ENCODE measurements around the gene ZFHX3. TPM values are rescaled to one million over a fixed set of nuclear protein-coding genes. Genes with fewer than 3 reads are reported as not detected.

ZFHX3 gene
- total RNA-seq, 4 donors from 2014 or later: 9.1 to 34.0 (median 12.0) TPM

DNA sequence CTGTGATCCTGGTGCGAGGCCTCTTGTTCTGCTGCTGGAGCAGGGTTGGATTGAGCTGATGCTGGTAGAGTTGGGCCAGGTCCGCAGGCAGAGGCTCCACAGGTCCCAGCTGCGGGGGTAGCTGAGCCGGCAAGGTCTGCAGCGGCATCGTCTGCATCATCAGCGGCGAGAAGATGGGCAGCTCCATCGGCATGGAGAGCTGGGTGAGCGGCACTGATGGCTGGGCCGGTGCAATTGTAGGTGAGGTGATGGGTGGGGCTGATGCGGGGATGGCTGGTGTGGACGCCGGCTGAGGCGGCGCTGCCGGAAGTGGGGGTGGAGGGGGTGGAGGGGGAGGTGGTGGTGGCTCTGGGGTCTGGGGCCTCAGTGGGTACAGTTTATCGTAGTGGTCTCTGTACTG, 251.7 kb downstream of the ZFHX3 start:
- no peak for DNase-seq
- intact Hi-C loops (cut with DNase I; ENCODE audit: low total_unique reads): no loop called here
- H3K27me3 ChIP-seq: no peaks in the 10 kb centered on the region
- no peak for TF ChIP-seq POLR2A (IDR thresholded peaks at IDR 0.05)
- TF ChIP-seq, protein P1, sequence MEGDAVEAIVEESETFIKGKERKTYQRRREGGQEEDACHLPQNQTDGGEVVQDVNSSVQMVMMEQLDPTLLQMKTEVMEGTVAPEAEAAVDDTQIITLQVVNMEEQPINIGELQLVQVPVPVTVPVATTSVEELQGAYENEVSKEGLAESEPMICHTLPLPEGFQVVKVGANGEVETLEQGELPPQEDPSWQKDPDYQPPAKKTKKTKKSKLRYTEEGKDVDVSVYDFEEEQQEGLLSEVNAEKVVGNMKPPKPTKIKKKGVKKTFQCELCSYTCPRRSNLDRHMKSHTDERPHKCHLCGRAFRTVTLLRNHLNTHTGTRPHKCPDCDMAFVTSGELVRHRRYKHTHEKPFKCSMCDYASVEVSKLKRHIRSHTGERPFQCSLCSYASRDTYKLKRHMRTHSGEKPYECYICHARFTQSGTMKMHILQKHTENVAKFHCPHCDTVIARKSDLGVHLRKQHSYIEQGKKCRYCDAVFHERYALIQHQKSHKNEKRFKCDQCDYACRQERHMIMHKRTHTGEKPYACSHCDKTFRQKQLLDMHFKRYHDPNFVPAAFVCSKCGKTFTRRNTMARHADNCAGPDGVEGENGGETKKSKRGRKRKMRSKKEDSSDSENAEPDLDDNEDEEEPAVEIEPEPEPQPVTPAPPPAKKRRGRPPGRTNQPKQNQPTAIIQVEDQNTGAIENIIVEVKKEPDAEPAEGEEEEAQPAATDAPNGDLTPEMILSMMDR (IDR thresholded peaks at IDR 0.05): no peak
- no peak overlapping the region for H3K4me3 ChIP-seq
- no peaks in the 10 kb centered on the region for H3K9me3 ChIP-seq
- no peaks in the 10 kb centered on the region for H3K4me1 ChIP-seq
- H3K36me3 ChIP-seq: no peaks in the 10 kb centered on the region
- no peak overlapping the region for H3K27ac ChIP-seq

DNA sequence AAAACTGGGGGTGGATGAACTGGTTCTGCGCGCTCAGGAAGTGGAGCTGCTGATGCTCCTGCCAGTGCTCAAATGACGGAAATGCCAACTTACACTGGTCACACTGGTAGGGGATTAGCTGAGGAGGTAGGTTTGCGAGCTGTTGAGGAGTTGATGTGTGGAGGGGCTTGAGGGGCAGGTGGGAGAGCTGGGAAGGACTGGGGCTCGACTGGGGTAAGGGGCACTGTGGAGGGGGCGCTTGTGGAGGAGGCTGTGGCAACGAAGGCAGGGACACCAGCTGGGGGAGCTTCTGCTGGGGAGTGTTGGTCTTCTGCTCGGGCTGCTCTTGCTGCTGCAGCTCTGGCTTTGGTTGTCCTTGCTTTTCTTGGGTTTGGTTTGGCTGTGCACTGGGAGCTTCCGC, 252.9 kb downstream of the ZFHX3 start:
- Histone ChIP-seq H3K27me3 (no peaks in the 10 kb centered on the region), H3K9me3 (no peaks in the 10 kb centered on the region), H3K4me3 (no peak overlapping the region), H3K4me1 (no peaks in the 10 kb centered on the region), H3K36me3 (no peaks in the 10 kb centered on the region), H3K27ac (no peak overlapping the region)
- intact Hi-C loops (cut with DNase I; ENCODE audit: low total_unique reads): no loop called here
- TF ChIP-seq, protein P1 (IDR thresholded peaks at IDR 0.05): no peak
- TF ChIP-seq POLR2A (IDR thresholded peaks at IDR 0.05): no peak
- DNase-seq: no peak

DNA sequence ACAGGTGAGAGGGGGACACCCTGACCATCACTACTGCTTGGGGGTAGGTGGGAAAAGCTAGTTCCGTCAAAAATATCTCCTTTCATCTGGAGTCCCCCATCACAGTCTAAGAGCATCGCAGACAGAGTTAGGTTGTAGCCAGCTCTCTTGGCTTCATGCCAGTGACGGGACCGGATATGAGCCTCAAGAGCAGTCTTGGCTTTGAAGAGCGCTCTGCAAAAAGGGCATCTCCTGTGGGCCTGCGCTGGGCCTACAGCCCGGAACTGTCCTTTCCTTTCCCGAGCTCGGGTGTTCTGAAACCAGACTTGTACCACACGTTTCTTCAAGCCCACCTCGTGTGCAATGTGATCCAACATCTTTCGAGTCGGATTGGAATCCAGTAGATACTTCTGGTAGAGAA, 253.6 kb downstream of the ZFHX3 start:
- no peak for DNase-seq
- Histone ChIP-seq H3K27ac (no peak overlapping the region), H3K36me3 (no peaks in the 10 kb centered on the region), H3K4me1 (no peaks in the 10 kb centered on the region), H3K27me3 (no peaks in the 10 kb centered on the region), H3K4me3 (no peak overlapping the region), H3K9me3 (no peaks in the 10 kb centered on the region)
- intact Hi-C loops (cut with DNase I; ENCODE audit: low total_unique reads): no loop called here
- TF ChIP-seq POLR2A (IDR thresholded peaks at IDR 0.05): no peak
- TF ChIP-seq, protein P1 (IDR thresholded peaks at IDR 0.05): no peak

DNA sequence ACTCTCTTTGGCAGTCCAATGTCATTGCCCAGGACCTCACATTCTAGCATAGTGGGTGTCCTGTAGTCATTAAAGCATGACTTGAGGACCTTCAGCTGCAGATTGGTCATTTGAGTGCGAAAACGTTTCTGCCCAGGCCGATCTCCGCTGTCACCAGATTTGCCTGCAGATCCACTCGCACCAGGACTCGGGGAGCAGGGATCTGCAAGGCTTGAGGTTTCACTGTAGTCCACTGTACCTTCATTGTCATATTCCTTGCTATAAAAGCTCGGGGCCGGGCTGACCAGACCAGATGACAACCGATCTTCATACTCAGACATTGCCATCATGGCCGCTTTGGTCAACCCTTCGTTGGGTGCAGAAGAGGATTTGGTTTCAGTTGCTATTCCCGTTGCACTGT, 254.2 kb downstream of the ZFHX3 start:
- no peak for TF ChIP-seq POLR2A (IDR thresholded peaks at IDR 0.05)
- TF ChIP-seq, protein P1 (IDR thresholded peaks at IDR 0.05): no peak
- Histone ChIP-seq H3K36me3 (no peaks in the 10 kb centered on the region), H3K4me3 (no peak overlapping the region), H3K27me3 (no peaks in the 10 kb centered on the region), H3K27ac (no peak overlapping the region), H3K4me1 (no peaks in the 10 kb centered on the region), H3K9me3 (no peaks in the 10 kb centered on the region)
- DNase-seq: no peak
- intact Hi-C loops (cut with DNase I; ENCODE audit: low total_unique reads): no loop called here

DNA sequence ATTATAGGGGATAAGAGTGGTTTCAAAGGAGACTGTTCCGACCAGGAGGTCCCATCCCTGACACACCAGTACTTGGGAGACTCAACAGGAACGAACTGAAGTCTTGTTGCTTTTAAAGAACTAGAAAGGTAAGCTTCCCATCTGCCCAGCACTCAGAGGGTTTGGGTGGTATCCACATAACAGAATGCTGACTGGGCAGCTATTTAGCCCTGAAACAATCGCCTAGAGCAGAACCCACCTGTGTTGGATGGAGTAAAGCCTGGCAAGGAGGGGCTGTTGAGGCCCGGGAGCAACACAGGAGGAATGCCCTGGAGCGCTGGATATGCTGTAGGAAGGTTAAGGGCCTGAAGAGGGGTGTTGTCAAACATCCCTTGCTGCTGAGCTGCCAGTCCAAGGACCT, 254.9 kb downstream of the ZFHX3 start:
- no peak overlapping the region for H3K27ac ChIP-seq
- TF ChIP-seq, protein P1 (IDR thresholded peaks at IDR 0.05): no peak
- TF ChIP-seq POLR2A (IDR thresholded peaks at IDR 0.05): no peak
- no peaks in the 10 kb centered on the region for H3K36me3 ChIP-seq
- no peaks in the 10 kb centered on the region for H3K27me3 ChIP-seq
- DNase-seq: no peak
- H3K9me3 ChIP-seq: no peaks in the 10 kb centered on the region
- no peaks in the 10 kb centered on the region for H3K4me1 ChIP-seq
- intact Hi-C loops (cut with DNase I; ENCODE audit: low total_unique reads): no loop called here
- H3K4me3 ChIP-seq: no peak overlapping the region

Data from uterus (tissue), 4 donors.